Transverse colon (tissue), 3 donors: ENCODE measurements around the gene MYD88.

Source experiments
- EP300 ChIP-seq: sonication (generic); formaldehyde crosslinking; IDR thresholded peaks from one replicate; pipeline ENCODE4 v1.6.1; 2017; ENCODE audit warnings: antibody characterized with exemption, low read depth
- POLR2A ChIP-seq: fragments of 450-650 bp; IDR thresholded peaks from one replicate; pipeline ENCODE4 v1.6.1; 2016; ENCODE audit warnings: antibody characterized with exemption, mild to moderate bottlenecking, moderate library complexity
- TF ChIP-seq, protein P1 (sequence below), 5 experiments: fragments of 200-600 bp in 3 of 5; fragments of 450-650 bp in 2 of 5; sonication (generic) in 3 of 5; IDR thresholded peaks; 1 replicate in 2 of 5; 2 replicates in 3 of 5; pipeline ENCODE4 v1.5.1; 2016 to 2017; ENCODE audit warnings: antibody characterized with exemption in 5 of 5, inconsistent platforms in 3 of 5, mild to moderate bottlenecking in 2 of 5, moderate library complexity in 1 of 5

DNA sequence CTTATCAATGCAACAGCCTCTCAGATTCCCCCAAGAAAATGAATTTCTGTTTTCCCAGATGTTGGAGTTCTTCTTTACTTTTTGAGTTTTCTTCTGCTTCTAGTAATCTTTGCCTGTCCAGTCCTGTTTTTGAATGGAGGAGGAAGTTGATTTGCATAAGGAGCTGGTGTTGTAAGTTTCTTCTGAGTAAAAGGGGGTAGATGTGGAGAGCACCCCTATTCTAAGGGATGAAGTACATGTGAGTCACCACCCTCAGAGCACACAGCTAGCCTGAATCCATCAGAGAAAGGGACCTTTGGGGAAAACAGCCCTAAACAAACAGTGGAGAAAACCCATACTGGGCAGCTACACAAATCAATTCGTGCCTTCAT, 36.0 kb upstream of the MYD88 start:
- TF ChIP-seq POLR2A (no peak), EP300 (no peak)
- TF ChIP-seq, protein P1, sequence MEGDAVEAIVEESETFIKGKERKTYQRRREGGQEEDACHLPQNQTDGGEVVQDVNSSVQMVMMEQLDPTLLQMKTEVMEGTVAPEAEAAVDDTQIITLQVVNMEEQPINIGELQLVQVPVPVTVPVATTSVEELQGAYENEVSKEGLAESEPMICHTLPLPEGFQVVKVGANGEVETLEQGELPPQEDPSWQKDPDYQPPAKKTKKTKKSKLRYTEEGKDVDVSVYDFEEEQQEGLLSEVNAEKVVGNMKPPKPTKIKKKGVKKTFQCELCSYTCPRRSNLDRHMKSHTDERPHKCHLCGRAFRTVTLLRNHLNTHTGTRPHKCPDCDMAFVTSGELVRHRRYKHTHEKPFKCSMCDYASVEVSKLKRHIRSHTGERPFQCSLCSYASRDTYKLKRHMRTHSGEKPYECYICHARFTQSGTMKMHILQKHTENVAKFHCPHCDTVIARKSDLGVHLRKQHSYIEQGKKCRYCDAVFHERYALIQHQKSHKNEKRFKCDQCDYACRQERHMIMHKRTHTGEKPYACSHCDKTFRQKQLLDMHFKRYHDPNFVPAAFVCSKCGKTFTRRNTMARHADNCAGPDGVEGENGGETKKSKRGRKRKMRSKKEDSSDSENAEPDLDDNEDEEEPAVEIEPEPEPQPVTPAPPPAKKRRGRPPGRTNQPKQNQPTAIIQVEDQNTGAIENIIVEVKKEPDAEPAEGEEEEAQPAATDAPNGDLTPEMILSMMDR (IDR thresholded peaks at IDR 0.05): no peak
